HEK293 (cell line): ENCODE results near the gene ARMC8.

Source experiments
- ZNF239 ChIP-seq: fragments of 450-650 bp; formaldehyde crosslinking; IDR thresholded peaks from 2 replicates; pipeline ENCODE4 v1.5.1; 2016; ENCODE audit warnings: missing biosample characterization, missing genetic modification characterization
- ZNF274 ChIP-seq, 2 experiments: fragments of 200-500 bp in 1 of 2; fragments of 450-650 bp in 1 of 2; sonication (Bioruptor generic) in 1 of 2; formaldehyde crosslinking in 1 of 2; IDR thresholded peaks; 2 replicates each; pipeline versions ENCODE4 v1.5.1 to v1.6.1; 2014 to 2016; ENCODE audit warnings: borderline replicate concordance in 1 of 2, inconsistent platforms in 1 of 2, low read length in 1 of 2, missing biosample characterization in 1 of 2, missing genetic modification characterization in 1 of 2

GRCh38 chr3:138289260-138289659 is 102.2 kb downstream of the ARMC8 start:
- no peak for TF ChIP-seq ZNF274 (IDR thresholded peaks at IDR 0.05; ENCODE audit: low read length)
- no peak for TF ChIP-seq ZNF274 (tag by site-specific recombination; IDR thresholded peaks at IDR 0.05; ENCODE audit: borderline replicate concordance)
- TF ChIP-seq ZNF239 (tag by site-specific recombination): no peak
